ENCODE measurements around the gene SNORC.

- TF ChIP-seq TCF12 (IDR thresholded peaks at IDR 0.05; ENCODE audit: low read depth, low read length) (no peak), POLR2A (IDR thresholded peaks at IDR 0.05; ENCODE audit: low read depth, low read length) (no peak), EZH2 (IDR thresholded peaks at IDR 0.05; ENCODE audit: borderline replicate concordance, control insufficient read depth, low read depth, low read length) (no peak), PBX3 (IDR thresholded peaks at IDR 0.05; ENCODE audit: insufficient replicate concordance, low read depth, low read length) (no peak), TBL1XR1 (IDR thresholded peaks at IDR 0.05; ENCODE audit: low read depth, low read length) (no peak), ESRRA (IDR thresholded peaks at IDR 0.05; ENCODE audit: low read length) (no peak), ZZZ3 (IDR thresholded peaks at IDR 0.05; ENCODE audit: control insufficient read depth, insufficient read length, low read depth) (no peak), RBBP5 (conservative IDR thresholded peaks at IDR 0.05) (no peak), E4F1 (IDR thresholded peaks at IDR 0.05; ENCODE audit: borderline replicate concordance, partially characterized antibody) (no peak), CTCF (IDR thresholded peaks at IDR 0.05 in 2 of 3, conservative IDR thresholded peaks at IDR 0.05 in 1 of 3; ENCODE audit: control insufficient read depth in 2 of 3, extremely low read depth in 1 of 3, insufficient read depth in 1 of 3, low read depth in 3 of 3, low read length in 3 of 3) (no peak), NFYA (IDR thresholded peaks at IDR 0.05; ENCODE audit: borderline replicate concordance, low read depth, low read length) (no peak), FOXK2 (IDR thresholded peaks at IDR 0.05) (no peak), RFX5 (IDR thresholded peaks at IDR 0.05; ENCODE audit: low read depth, low read length) (no peak)
These were observed 9.0 kb downstream of the SNORC start for GRCh38 chr2:232878855-232879617.

Measured in GM12878 (cell line).